ENCODE data around the gene ACAA1. TPM values are rescaled to one million over a fixed set of nuclear protein-coding genes. Genes with fewer than 3 reads are reported as not detected.

The ACAA1 gene
- total and polyA plus RNA-seq, 10 of the 15 experiments (the other 5 are each of a cell fraction or from before 2014, with no cell fraction given), result 5.7 to 85.4 (median 60.6) TPM

DNA sequence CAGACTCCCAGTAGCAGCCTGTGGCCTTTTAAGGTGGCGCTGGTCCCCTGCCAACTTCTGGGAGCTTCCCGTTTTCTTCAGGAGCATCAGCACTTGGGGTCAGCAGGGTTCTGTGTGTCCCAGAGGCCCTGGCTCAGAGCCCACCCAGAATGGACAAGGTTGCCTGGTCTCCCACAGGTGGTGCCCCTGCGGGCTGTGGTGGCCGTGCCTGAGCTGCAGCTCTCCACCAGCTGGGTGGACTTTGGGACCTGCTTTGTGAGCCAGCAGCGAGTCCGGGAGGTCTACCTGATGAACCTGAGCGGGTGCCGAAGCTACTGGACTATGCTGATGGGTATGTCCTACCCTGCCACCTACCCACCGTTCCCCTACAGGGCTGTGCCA is 15.5 kb downstream of the ACAA1 start:
- FAIRE-seq (no peak), ATAC-seq (no peak), DNase-seq (ENCODE audit: low read depth, low spot score) (no peak)
- Histone ChIP-seq H3K27me3 (replicated peaks in 1 of 2; ENCODE audit: control insufficient read depth in 2 of 2, insufficient read depth in 2 of 2, low read length in 1 of 2) (no peaks in the 10 kb centered on the region), H3K4me1 (ENCODE audit: control insufficient read depth, insufficient read depth, low read length) (no peaks in the 10 kb centered on the region), H3K4me2 (ENCODE audit: control insufficient read depth, insufficient read depth) (no peak overlapping the region), H3K36me3 (ENCODE audit: control insufficient read depth in 2 of 2, insufficient read depth in 2 of 2, low read length in 1 of 2) (peaks cover 17 to 24% of the 10 kb centered on the region in 2 experiments; a peak in 3 of 4 replicates), H3K79me2 (ENCODE audit: control insufficient read depth, insufficient read depth, low read length) (no peaks in the 10 kb centered on the region), H3K9me3 (replicated peaks; ENCODE audit: control insufficient read depth, insufficient read depth, low read length) (no peaks in the 10 kb centered on the region), H4K20me1 (ENCODE audit: control insufficient read depth, insufficient read depth) (no peaks in the 10 kb centered on the region), H3K4me3 (no peak overlapping the region), H2AFZ (ENCODE audit: control insufficient read depth, low read depth, low read length) (no peak overlapping the region), H3K9ac (ENCODE audit: control insufficient read depth, insufficient read depth, low read length) (no peak overlapping the region), H3K27ac (ENCODE audit: control insufficient read depth, insufficient read depth) (no peak overlapping the region)
- 96% methylated on average over 9 of the region's 9 CpGs for WGBS (ENCODE audit: insufficient coverage, insufficient replicate concordance, low lambda C conversion rate, missing lambda C conversion rate)
- in situ Hi-C loops (cut with MboI), result no loop called here
- POLR2A ChIA-PET, result interaction anchor here (0.6 kb wide), 1 partner anchor 119 kb away, joined by 7 read pairs; no protein-coding TSS in a partner anchor
- intact Hi-C loops (cut with micrococcal nuclease; ENCODE audit: unreplicated experiment), result no loop called here
- CTCF ChIA-PET, result interaction anchor here (1.1 to 1.3 kb wide), 2 partner anchors 10 to 151 kb away, joined by 4 to 7 read pairs; no protein-coding TSS in a partner anchor
- no peak for TF ChIP-seq SMARCA5 (IDR thresholded peaks at IDR 0.05)
- TF ChIP-seq, protein P1, sequence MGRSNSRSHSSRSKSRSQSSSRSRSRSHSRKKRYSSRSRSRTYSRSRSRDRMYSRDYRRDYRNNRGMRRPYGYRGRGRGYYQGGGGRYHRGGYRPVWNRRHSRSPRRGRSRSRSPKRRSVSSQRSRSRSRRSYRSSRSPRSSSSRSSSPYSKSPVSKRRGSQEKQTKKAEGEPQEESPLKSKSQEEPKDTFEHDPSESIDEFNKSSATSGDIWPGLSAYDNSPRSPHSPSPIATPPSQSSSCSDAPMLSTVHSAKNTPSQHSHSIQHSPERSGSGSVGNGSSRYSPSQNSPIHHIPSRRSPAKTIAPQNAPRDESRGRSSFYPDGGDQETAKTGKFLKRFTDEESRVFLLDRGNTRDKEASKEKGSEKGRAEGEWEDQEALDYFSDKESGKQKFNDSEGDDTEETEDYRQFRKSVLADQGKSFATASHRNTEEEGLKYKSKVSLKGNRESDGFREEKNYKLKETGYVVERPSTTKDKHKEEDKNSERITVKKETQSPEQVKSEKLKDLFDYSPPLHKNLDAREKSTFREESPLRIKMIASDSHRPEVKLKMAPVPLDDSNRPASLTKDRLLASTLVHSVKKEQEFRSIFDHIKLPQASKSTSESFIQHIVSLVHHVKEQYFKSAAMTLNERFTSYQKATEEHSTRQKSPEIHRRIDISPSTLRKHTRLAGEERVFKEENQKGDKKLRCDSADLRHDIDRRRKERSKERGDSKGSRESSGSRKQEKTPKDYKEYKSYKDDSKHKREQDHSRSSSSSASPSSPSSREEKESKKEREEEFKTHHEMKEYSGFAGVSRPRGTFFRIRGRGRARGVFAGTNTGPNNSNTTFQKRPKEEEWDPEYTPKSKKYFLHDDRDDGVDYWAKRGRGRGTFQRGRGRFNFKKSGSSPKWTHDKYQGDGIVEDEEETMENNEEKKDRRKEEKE (IDR thresholded peaks at IDR 0.05), result no peak
- no peak for TF ChIP-seq HDAC2 (IDR thresholded peaks at IDR 0.05)
- TF ChIP-seq IKZF1 (conservative IDR thresholded peaks at IDR 0.05), result no peak
- no peak for TF ChIP-seq ZNF274 (IDR thresholded peaks at IDR 0.05; ENCODE audit: insufficient read depth, insufficient read length)
- TF ChIP-seq HDGF (IDR thresholded peaks at IDR 0.05), result no peak
- TF ChIP-seq, protein P2, sequence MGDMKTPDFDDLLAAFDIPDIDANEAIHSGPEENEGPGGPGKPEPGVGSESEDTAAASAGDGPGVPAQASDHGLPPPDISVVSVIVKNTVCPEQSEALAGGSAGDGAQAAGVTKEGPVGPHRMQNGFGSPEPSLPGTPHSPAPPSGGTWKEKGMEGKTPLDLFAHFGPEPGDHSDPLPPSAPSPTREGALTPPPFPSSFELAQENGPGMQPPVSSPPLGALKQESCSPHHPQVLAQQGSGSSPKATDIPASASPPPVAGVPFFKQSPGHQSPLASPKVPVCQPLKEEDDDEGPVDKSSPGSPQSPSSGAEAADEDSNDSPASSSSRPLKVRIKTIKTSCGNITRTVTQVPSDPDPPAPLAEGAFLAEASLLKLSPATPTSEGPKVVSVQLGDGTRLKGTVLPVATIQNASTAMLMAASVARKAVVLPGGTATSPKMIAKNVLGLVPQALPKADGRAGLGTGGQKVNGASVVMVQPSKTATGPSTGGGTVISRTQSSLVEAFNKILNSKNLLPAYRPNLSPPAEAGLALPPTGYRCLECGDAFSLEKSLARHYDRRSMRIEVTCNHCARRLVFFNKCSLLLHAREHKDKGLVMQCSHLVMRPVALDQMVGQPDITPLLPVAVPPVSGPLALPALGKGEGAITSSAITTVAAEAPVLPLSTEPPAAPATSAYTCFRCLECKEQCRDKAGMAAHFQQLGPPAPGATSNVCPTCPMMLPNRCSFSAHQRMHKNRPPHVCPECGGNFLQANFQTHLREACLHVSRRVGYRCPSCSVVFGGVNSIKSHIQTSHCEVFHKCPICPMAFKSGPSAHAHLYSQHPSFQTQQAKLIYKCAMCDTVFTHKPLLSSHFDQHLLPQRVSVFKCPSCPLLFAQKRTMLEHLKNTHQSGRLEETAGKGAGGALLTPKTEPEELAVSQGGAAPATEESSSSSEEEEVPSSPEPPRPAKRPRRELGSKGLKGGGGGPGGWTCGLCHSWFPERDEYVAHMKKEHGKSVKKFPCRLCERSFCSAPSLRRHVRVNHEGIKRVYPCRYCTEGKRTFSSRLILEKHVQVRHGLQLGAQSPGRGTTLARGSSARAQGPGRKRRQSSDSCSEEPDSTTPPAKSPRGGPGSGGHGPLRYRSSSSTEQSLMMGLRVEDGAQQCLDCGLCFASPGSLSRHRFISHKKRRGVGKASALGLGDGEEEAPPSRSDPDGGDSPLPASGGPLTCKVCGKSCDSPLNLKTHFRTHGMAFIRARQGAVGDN (IDR thresholded peaks at IDR 0.05), result no peak
- TF ChIP-seq KLF5 (IDR thresholded peaks at IDR 0.05; ENCODE audit: partially characterized antibody), result no peak
- TF ChIP-seq, protein P3, sequence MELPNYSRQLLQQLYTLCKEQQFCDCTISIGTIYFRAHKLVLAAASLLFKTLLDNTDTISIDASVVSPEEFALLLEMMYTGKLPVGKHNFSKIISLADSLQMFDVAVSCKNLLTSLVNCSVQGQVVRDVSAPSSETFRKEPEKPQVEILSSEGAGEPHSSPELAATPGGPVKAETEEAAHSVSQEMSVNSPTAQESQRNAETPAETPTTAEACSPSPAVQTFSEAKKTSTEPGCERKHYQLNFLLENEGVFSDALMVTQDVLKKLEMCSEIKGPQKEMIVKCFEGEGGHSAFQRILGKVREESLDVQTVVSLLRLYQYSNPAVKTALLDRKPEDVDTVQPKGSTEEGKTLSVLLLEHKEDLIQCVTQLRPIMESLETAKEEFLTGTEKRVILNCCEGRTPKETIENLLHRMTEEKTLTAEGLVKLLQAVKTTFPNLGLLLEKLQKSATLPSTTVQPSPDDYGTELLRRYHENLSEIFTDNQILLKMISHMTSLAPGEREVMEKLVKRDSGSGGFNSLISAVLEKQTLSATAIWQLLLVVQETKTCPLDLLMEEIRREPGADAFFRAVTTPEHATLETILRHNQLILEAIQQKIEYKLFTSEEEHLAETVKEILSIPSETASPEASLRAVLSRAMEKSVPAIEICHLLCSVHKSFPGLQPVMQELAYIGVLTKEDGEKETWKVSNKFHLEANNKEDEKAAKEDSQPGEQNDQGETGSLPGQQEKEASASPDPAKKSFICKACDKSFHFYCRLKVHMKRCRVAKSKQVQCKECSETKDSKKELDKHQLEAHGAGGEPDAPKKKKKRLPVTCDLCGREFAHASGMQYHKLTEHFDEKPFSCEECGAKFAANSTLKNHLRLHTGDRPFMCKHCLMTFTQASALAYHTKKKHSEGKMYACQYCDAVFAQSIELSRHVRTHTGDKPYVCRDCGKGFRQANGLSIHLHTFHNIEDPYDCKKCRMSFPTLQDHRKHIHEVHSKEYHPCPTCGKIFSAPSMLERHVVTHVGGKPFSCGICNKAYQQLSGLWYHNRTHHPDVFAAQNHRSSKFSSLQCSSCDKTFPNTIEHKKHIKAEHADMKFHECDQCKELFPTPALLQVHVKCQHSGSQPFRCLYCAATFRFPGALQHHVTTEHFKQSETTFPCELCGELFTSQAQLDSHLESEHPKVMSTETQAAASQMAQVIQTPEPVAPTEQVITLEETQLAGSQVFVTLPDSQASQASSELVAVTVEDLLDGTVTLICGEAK (IDR thresholded peaks at IDR 0.05; ENCODE audit: borderline replicate concordance), result no peak
- no peak for TF ChIP-seq MXI1 (IDR thresholded peaks at IDR 0.05; ENCODE audit: low read depth, low read length)
- TF ChIP-seq, protein P4, sequence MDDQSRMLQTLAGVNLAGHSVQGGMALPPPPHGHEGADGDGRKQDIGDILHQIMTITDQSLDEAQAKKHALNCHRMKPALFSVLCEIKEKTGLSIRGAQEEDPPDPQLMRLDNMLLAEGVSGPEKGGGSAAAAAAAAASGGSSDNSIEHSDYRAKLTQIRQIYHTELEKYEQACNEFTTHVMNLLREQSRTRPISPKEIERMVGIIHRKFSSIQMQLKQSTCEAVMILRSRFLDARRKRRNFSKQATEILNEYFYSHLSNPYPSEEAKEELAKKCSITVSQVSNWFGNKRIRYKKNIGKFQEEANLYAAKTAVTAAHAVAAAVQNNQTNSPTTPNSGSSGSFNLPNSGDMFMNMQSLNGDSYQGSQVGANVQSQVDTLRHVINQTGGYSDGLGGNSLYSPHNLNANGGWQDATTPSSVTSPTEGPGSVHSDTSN (IDR thresholded peaks at IDR 0.05; ENCODE audit: insufficient replicate concordance, low read depth, low read length), result no peak
- RAD21 ChIA-PET (ENCODE audit: unreplicated experiment), result interaction anchor here (1.5 kb wide), 1 partner anchor 160 kb away, joined by 3 read pairs; the partner anchor contains the start of gene SLC22A14
- no TSS peak for BruUV-seq (replicated peaks)
- SMC1A ChIA-PET (ENCODE audit: uncharacterized antibody, unreplicated experiment), result no interaction called here

All from GM12878 (cell line).